ENCODE data around the gene PRKCE. TPM values are rescaled to one million over a fixed set of nuclear protein-coding genes. Genes with fewer than 3 reads are reported as not detected.

PRKCE gene
- total and polyA plus RNA-seq, 2 experiments from 2014 or later = 0.94 to 1.2 TPM

DNA sequence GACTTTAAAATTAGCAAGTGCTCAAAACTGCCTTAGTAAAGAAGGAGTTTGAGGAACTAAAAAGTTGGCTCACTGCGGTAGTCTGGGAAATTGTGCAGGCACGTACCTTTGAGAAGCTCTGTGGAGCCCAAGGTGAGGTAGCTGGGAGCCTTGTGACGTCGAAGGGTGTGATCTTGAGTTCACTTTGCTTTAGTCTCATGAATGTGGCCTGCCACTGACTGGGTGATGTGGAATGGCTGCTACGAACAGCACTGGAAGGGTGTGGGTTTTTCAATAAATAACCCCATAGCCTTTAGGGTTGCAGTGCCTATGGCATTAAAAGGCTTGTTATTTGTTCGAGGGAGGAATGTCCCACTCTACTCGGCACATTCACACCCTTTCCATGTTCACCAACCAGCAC, 312.3 kb downstream of the PRKCE start (continued):
- TF ChIP-seq, protein P1, sequence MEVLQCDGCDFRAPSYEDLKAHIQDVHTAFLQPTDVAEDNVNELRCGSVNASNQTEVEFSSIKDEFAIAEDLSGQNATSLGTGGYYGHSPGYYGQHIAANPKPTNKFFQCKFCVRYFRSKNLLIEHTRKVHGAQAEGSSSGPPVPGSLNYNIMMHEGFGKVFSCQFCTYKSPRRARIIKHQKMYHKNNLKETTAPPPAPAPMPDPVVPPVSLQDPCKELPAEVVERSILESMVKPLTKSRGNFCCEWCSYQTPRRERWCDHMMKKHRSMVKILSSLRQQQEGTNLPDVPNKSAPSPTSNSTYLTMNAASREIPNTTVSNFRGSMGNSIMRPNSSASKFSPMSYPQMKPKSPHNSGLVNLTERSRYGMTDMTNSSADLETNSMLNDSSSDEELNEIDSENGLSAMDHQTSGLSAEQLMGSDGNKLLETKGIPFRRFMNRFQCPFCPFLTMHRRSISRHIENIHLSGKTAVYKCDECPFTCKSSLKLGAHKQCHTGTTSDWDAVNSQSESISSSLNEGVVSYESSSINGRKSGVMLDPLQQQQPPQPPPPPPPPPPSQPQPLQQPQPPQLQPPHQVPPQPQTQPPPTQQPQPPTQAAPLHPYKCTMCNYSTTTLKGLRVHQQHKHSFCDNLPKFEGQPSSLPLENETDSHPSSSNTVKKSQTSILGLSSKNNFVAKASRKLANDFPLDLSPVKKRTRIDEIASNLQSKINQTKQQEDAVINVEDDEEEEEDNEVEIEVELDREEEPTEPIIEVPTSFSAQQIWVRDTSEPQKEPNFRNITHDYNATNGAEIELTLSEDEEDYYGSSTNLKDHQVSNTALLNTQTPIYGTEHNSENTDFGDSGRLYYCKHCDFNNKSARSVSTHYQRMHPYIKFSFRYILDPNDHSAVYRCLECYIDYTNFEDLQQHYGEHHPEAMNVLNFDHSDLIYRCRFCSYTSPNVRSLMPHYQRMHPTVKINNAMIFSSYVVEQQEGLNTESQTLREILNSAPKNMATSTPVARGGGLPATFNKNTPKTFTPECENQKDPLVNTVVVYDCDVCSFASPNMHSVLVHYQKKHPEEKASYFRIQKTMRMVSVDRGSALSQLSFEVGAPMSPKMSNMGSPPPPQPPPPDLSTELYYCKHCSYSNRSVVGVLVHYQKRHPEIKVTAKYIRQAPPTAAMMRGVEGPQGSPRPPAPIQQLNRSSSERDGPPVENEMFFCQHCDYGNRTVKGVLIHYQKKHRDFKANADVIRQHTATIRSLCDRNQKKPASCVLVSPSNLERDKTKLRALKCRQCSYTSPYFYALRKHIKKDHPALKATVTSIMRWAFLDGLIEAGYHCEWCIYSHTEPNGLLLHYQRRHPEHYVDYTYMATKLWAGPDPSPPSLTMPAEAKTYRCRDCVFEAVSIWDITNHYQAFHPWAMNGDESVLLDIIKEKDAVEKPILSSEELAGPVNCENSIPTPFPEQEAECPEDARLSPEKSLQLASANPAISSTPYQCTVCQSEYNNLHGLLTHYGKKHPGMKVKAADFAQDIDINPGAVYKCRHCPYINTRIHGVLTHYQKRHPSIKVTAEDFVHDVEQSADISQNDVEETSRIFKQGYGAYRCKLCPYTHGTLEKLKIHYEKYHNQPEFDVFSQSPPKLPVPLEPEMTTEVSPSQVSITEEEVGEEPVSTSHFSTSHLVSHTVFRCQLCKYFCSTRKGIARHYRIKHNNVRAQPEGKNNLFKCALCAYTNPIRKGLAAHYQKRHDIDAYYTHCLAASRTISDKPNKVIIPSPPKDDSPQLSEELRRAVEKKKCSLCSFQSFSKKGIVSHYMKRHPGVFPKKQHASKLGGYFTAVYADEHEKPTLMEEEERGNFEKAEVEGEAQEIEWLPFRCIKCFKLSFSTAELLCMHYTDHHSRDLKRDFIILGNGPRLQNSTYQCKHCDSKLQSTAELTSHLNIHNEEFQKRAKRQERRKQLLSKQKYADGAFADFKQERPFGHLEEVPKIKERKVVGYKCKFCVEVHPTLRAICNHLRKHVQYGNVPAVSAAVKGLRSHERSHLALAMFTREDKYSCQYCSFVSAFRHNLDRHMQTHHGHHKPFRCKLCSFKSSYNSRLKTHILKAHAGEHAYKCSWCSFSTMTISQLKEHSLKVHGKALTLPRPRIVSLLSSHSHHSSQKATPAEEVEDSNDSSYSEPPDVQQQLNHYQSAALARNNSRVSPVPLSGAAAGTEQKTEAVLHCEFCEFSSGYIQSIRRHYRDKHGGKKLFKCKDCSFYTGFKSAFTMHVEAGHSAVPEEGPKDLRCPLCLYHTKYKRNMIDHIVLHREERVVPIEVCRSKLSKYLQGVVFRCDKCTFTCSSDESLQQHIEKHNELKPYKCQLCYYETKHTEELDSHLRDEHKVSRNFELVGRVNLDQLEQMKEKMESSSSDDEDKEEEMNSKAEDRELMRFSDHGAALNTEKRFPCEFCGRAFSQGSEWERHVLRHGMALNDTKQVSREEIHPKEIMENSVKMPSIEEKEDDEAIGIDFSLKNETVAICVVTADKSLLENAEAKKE (CRISPR knock-in tag; IDR thresholded peaks at IDR 0.05) = no peak
- TF ChIP-seq CREB1 (CRISPR knock-in tag; IDR thresholded peaks at IDR 0.05; ENCODE audit: low read depth) = no peak
- TF ChIP-seq, protein P2, sequence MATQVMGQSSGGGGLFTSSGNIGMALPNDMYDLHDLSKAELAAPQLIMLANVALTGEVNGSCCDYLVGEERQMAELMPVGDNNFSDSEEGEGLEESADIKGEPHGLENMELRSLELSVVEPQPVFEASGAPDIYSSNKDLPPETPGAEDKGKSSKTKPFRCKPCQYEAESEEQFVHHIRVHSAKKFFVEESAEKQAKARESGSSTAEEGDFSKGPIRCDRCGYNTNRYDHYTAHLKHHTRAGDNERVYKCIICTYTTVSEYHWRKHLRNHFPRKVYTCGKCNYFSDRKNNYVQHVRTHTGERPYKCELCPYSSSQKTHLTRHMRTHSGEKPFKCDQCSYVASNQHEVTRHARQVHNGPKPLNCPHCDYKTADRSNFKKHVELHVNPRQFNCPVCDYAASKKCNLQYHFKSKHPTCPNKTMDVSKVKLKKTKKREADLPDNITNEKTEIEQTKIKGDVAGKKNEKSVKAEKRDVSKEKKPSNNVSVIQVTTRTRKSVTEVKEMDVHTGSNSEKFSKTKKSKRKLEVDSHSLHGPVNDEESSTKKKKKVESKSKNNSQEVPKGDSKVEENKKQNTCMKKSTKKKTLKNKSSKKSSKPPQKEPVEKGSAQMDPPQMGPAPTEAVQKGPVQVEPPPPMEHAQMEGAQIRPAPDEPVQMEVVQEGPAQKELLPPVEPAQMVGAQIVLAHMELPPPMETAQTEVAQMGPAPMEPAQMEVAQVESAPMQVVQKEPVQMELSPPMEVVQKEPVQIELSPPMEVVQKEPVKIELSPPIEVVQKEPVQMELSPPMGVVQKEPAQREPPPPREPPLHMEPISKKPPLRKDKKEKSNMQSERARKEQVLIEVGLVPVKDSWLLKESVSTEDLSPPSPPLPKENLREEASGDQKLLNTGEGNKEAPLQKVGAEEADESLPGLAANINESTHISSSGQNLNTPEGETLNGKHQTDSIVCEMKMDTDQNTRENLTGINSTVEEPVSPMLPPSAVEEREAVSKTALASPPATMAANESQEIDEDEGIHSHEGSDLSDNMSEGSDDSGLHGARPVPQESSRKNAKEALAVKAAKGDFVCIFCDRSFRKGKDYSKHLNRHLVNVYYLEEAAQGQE (IDR thresholded peaks at IDR 0.05; ENCODE audit: unreplicated experiment) = no peak

DNA sequence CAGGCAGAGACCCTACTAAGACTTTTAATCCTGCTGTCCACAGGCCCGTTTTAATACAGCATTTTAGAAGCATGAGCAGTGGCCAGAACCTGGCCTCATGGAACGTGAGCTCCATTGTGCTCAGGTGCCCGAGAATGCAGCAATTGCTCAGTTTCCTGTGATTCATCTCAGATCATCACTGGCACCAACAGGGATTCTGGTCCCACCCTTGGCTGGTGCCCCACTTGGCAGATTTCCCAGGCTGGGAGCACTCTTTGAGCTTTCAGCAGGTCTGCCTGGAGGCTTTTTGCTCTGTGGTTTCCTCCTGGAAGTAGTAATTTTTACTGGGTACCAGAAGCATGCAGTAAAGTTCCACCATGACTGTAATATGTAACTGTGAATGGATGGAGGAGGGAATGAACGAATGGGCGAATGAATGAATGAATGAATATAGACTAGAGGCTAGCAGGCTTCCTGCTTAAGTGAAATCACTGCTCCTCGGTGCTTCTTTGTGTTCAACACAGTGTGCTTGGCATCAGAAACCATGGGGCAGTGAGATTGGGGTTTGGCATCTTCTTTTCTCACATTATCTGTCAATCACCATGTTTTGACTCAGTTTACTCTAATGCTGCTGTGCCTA, 312.9 kb downstream of the PRKCE start:
- Histone ChIP-seq H3F3A (replicated peaks; ENCODE audit: low read depth) (no peaks in the 10 kb centered on the region), H3K36me3 (ENCODE audit: insufficient read depth) (no peaks in the 10 kb centered on the region), H3K27ac (ENCODE audit: low read depth) (no peak overlapping the region), H2AFZ (no peak overlapping the region), H3K4me2 (no peak overlapping the region), H3K9me2 (ENCODE audit: insufficient read depth) (0 out of 2 replicates have a peak, but pooled peaks cover 7% of the 10 kb centered on the region), H3K4me1 (ENCODE audit: insufficient read depth) (peaks cover 13% of the 10 kb centered on the region), H3K4me3 (no peak overlapping the region), H3K27me3 (ENCODE audit: insufficient read depth) (no peaks in the 10 kb centered on the region), H4K20me1 (replicated peaks; ENCODE audit: insufficient read depth) (no peaks in the 10 kb centered on the region), H3K79me2 (replicated peaks; ENCODE audit: insufficient read depth) (no peaks in the 10 kb centered on the region)
- DNase-seq (ENCODE audit: low spot score) (no peak), ATAC-seq (no peak)
- H3K4me3 Mint-ChIP-seq = no peak overlapping the region
- H3K27ac Mint-ChIP-seq = no peak overlapping the region
- no peaks in the 10 kb centered on the region for H3K36me3 Mint-ChIP-seq (ENCODE audit: low read depth)
- peaks cover 23% of the 10 kb centered on the region for H3K4me1 Mint-ChIP-seq
- H3K9me3 Mint-ChIP-seq = no peaks in the 10 kb centered on the region
- H3K27me3 Mint-ChIP-seq (ENCODE audit: insufficient read depth, low read depth, poor library complexity) = peaks cover 3% of the 10 kb centered on the region
- TF ChIP-seq, protein P3, sequence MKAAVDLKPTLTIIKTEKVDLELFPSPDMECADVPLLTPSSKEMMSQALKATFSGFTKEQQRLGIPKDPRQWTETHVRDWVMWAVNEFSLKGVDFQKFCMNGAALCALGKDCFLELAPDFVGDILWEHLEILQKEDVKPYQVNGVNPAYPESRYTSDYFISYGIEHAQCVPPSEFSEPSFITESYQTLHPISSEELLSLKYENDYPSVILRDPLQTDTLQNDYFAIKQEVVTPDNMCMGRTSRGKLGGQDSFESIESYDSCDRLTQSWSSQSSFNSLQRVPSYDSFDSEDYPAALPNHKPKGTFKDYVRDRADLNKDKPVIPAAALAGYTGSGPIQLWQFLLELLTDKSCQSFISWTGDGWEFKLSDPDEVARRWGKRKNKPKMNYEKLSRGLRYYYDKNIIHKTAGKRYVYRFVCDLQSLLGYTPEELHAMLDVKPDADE (IDR thresholded peaks at IDR 0.05) = no peak
- TF ChIP-seq, protein P4, sequence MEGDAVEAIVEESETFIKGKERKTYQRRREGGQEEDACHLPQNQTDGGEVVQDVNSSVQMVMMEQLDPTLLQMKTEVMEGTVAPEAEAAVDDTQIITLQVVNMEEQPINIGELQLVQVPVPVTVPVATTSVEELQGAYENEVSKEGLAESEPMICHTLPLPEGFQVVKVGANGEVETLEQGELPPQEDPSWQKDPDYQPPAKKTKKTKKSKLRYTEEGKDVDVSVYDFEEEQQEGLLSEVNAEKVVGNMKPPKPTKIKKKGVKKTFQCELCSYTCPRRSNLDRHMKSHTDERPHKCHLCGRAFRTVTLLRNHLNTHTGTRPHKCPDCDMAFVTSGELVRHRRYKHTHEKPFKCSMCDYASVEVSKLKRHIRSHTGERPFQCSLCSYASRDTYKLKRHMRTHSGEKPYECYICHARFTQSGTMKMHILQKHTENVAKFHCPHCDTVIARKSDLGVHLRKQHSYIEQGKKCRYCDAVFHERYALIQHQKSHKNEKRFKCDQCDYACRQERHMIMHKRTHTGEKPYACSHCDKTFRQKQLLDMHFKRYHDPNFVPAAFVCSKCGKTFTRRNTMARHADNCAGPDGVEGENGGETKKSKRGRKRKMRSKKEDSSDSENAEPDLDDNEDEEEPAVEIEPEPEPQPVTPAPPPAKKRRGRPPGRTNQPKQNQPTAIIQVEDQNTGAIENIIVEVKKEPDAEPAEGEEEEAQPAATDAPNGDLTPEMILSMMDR (conservative IDR thresholded peaks at IDR 0.05; ENCODE audit: low read depth in 2 of 2) = no peak
